Mesodermal cell (in vitro differentiated cells): ENCODE measurements around the gene ANK3.
A peak's percentile ranks its signal among the peaks of the same experiment; 100 is the strongest.

Experiments used
- H3K27ac ChIP-seq: 2 replicates; pipeline ENCODE4 v1.7.0; 2013; ENCODE audit warnings: mild to moderate bottlenecking, low read depth, low read length, moderate library complexity; ENCODE audit not compliant: severe bottlenecking
- H3K36me3 ChIP-seq: 2 replicates; pipeline ENCODE4 v1.7.1; 2013; ENCODE audit warnings: mild to moderate bottlenecking, low read length, moderate library complexity; ENCODE audit not compliant: control insufficient read depth, insufficient read depth
- H3K4me1 ChIP-seq: one replicate; pipeline ENCODE4 v1.7.1; 2013; ENCODE audit warnings: mild to moderate bottlenecking, low read length; ENCODE audit not compliant: insufficient read depth, control insufficient read depth, poor library complexity, severe bottlenecking
- H3K4me3 ChIP-seq: 2 replicates; pipeline ENCODE4 v1.7.0; 2013; ENCODE audit warnings: low read length, control low read depth, mild to moderate bottlenecking; ENCODE audit not compliant: insufficient read depth, poor library complexity, severe bottlenecking; ENCODE audit errors: extremely low read depth
- H3K9me3 ChIP-seq: 2 replicates; pipeline ENCODE4 v1.7.1; 2013; ENCODE audit warnings: mild to moderate bottlenecking, low read length, moderate library complexity; ENCODE audit not compliant: control insufficient read depth
- WGBS, 2 experiments: methylation state at CpG; one replicate each; pipeline ENCODE4 v1.1.5; 2013; ENCODE audit warnings: missing lambda C conversion rate in 2 of 2; ENCODE audit not compliant: insufficient coverage in 2 of 2; 5-methylcytosine and 5-hydroxymethylcytosine counted together

The ANK3 gene

GRCh38 chr10:60309891-60310290 lies 79.8 kb downstream of the ANK3 start:
- H3K9me3 ChIP-seq = no peaks in the 10 kb centered on the region
- 100% methylated on average over 1 of the region's 2 CpGs; no CpG with 5 or more reads in 1 of the 2 experiments for WGBS, 2 experiments
- peaks cover 37% of the 10 kb centered on the region for H3K4me1 ChIP-seq
- H3K36me3 ChIP-seq = no peaks in the 10 kb centered on the region
- no peak overlapping the region for H3K4me3 ChIP-seq
- no peak overlapping the region for H3K27ac ChIP-seq

- peaks cover 36% of the 10 kb centered on the region for H3K4me1 ChIP-seq
- H3K4me3 ChIP-seq = no peak overlapping the region
- no peaks in the 10 kb centered on the region for H3K36me3 ChIP-seq
- no peak overlapping the region for H3K27ac ChIP-seq
- no peaks in the 10 kb centered on the region for H3K9me3 ChIP-seq
These were observed 80.3 kb downstream of the ANK3 start for GRCh38 chr10:60309371-60309770.

- WGBS, 2 experiments = 75 to 94% methylated on average over 2 of the region's 5 CpGs
- H3K4me3 ChIP-seq = no peak overlapping the region
- H3K4me1 ChIP-seq = peaks cover 18% of the 10 kb centered on the region
- no peaks in the 10 kb centered on the region for H3K9me3 ChIP-seq
- no peaks in the 10 kb centered on the region for H3K36me3 ChIP-seq
- peak overlapping the region; percentile 73 for H3K27ac ChIP-seq
These were observed 84.2 kb downstream of the ANK3 start for GRCh38 chr10:60305380-60305892.

GRCh38 chr10:60304829-60305379 lies 84.8 kb downstream of the ANK3 start:
- no peaks in the 10 kb centered on the region for H3K9me3 ChIP-seq
- WGBS, 2 experiments = no CpG with 5 or more reads among the region's 2 CpGs
- no peak overlapping the region for H3K4me3 ChIP-seq
- H3K4me1 ChIP-seq = peaks cover 23% of the 10 kb centered on the region
- H3K36me3 ChIP-seq = no peaks in the 10 kb centered on the region
- peak overlapping the region; percentile 73 for H3K27ac ChIP-seq

- H3K9me3 ChIP-seq = no peaks in the 10 kb centered on the region
- no peaks in the 10 kb centered on the region for H3K36me3 ChIP-seq
- H3K4me3 ChIP-seq = no peak overlapping the region
- H3K27ac ChIP-seq = no peak overlapping the region
- H3K4me1 ChIP-seq = peaks cover 25% of the 10 kb centered on the region
- WGBS, 2 experiments = 78 to 100% methylated on average over 1 of the region's 1 CpG
These were observed 85.9 kb downstream of the ANK3 start for GRCh38 chr10:60303778-60304177.

GRCh38 chr10:60299961-60300883 lies 89.5 kb downstream of the ANK3 start:
- H3K9me3 ChIP-seq = no peaks in the 10 kb centered on the region
- 77 to 82% methylated on average over 4 to 5 of the region's 11 CpGs for WGBS, 2 experiments
- peak overlapping the region; percentile 92 for H3K27ac ChIP-seq
- peaks cover 26% of the 10 kb centered on the region for H3K4me1 ChIP-seq
- H3K36me3 ChIP-seq = no peaks in the 10 kb centered on the region
- peak overlapping the region; percentile 14 for H3K4me3 ChIP-seq

GRCh38 chr10:60299390-60299778 lies 90.3 kb downstream of the ANK3 start:
- H3K9me3 ChIP-seq = no peaks in the 10 kb centered on the region
- no peak overlapping the region for H3K27ac ChIP-seq
- no peaks in the 10 kb centered on the region for H3K36me3 ChIP-seq
- WGBS, 2 experiments = no CpG with 5 or more reads among the region's 1 CpG
- H3K4me1 ChIP-seq = peaks cover 19% of the 10 kb centered on the region
- no peak overlapping the region for H3K4me3 ChIP-seq

GRCh38 chr10:60298408-60299389 lies 91.0 kb downstream of the ANK3 start:
- Histone ChIP-seq H3K27ac (no peak overlapping the region), H3K4me3 (no peak overlapping the region)
- WGBS, 2 experiments = 86% methylated on average over 4 of the region's 9 CpGs

GRCh38 chr10:60296073-60296472 lies 93.6 kb downstream of the ANK3 start:
- H3K4me1 ChIP-seq = peaks cover 24% of the 10 kb centered on the region
- no peak overlapping the region for H3K27ac ChIP-seq
- H3K9me3 ChIP-seq = no peaks in the 10 kb centered on the region
- no peak overlapping the region for H3K4me3 ChIP-seq
- 100% methylated on average over 1 of the region's 1 CpG for WGBS, 2 experiments
- H3K36me3 ChIP-seq = no peaks in the 10 kb centered on the region

More at GRCh38 chr10:60298408-60299389, 91.0 kb downstream of the ANK3 start:
- Histone ChIP-seq H3K4me1 (peaks cover 19% of the 10 kb centered on the region), H3K9me3 (no peaks in the 10 kb centered on the region), H3K36me3 (no peaks in the 10 kb centered on the region)
